Hepatocyte (in vitro differentiated cells): Measurements from ENCODE around the gene SDC3. TPM values are rescaled to one million over a fixed set of nuclear protein-coding genes. Genes with fewer than 3 reads are reported as not detected.
"Not testable (repeated sequence)": the region's sequence is repeated elsewhere in the genome, so short reads cannot be mapped to it uniquely, and the experiment has no call there.

Experiments
- DNase-seq: peaks from one replicate; pipeline ENCODE4 v3.0.0-alpha.2; 2016; ENCODE audit warnings: low spot score
- H2AFZ ChIP-seq: fragments of 200-600 bp; sonication (generic); 2 replicates; pipeline ENCODE4 v1.6.0; 2016; ENCODE audit warnings: antibody characterized with exemption, mild to moderate bottlenecking
- H3K27ac ChIP-seq: fragments of 200-600 bp; sonication (generic); 2 replicates; pipeline ENCODE4 v1.5.1; 2016; ENCODE audit warnings: mild to moderate bottlenecking
- H3K27me3 ChIP-seq: fragments of 200-600 bp; sonication (generic); 2 replicates; pipeline ENCODE4 v1.6.1; 2016
- H3K36me3 ChIP-seq: fragments of 200-600 bp; sonication (generic); replicated peaks from 2 replicates; pipeline ENCODE4 v1.5.1; 2016; ENCODE audit warnings: low read depth; ENCODE audit not compliant: insufficient read depth
- H3K4me1 ChIP-seq: fragments of 200-600 bp; sonication (generic); 2 replicates; pipeline ENCODE4 v1.5.1; 2016; ENCODE audit warnings: mild to moderate bottlenecking, moderate library complexity; ENCODE audit not compliant: insufficient read depth
- H3K4me2 ChIP-seq: fragments of 200-600 bp; sonication (generic); 2 replicates; pipeline ENCODE4 v1.6.0; 2016
- H3K4me3 ChIP-seq: fragments of 200-600 bp; sonication (generic); 2 replicates; pipeline ENCODE4 v1.5.1; 2016; ENCODE audit warnings: mild to moderate bottlenecking
- H3K79me2 ChIP-seq: fragments of 200-600 bp; sonication (generic); 2 replicates; pipeline ENCODE4 v1.6.0; 2017; ENCODE audit warnings: mild to moderate bottlenecking
- H3K9me2 ChIP-seq: fragments of 200-600 bp; sonication (generic); replicated peaks from 2 replicates; pipeline ENCODE4 v1.6.0; 2017; ENCODE audit warnings: mild to moderate bottlenecking; ENCODE audit not compliant: insufficient read depth
- H3K9me3 ChIP-seq: fragments of 200-600 bp; sonication (generic); 2 replicates; pipeline ENCODE4 v1.5.1; 2016; ENCODE audit warnings: low read depth, mild to moderate bottlenecking
- H4K20me1 ChIP-seq: fragments of 200-600 bp; sonication (generic); 2 replicates; pipeline ENCODE4 v1.6.0; 2016; ENCODE audit warnings: mild to moderate bottlenecking; ENCODE audit not compliant: insufficient read depth, poor library complexity, severe bottlenecking
- CTCF ChIP-seq: fragments of 200-600 bp; sonication (generic); IDR thresholded peaks from 2 replicates; pipeline ENCODE4 v1.5.1; 2016; ENCODE audit warnings: antibody characterized with exemption, mild to moderate bottlenecking; ENCODE audit not compliant: poor library complexity
- EZH2 ChIP-seq: fragments of 200-600 bp; sonication (generic); IDR thresholded peaks from 2 replicates; pipeline ENCODE4 v1.6.1; 2016; ENCODE audit warnings: antibody characterized with exemption, mild to moderate bottlenecking, borderline replicate concordance
- EZH2phosphoT487 ChIP-seq: fragments of 200-600 bp; sonication (generic); IDR thresholded peaks from one replicate; pipeline ENCODE4 v1.6.1; 2018; ENCODE audit warnings: antibody characterized with exemption, mild to moderate bottlenecking, low read depth, moderate library complexity; ENCODE audit not compliant: unreplicated experiment, severe bottlenecking
- WGBS: methylation state at CpG from one replicate; pipeline ENCODE4 v1.1.6; 2016; ENCODE audit warnings: low lambda C conversion rate; ENCODE audit errors: missing lambda C conversion rate; 5-methylcytosine and 5-hydroxymethylcytosine counted together
- polyA plus RNA-seq: library from polyadenylated mRNA; unstranded; fragments of >200 nt; fragmentation: Nextera tagmentation; extraction: Ambion mirVana; gene quantifications from 2 replicates; pipeline ENCODE4 v1.2.1, GENCODE V29; 2016
- total RNA-seq: library from RNA; depleted of rRNA; stranded (reverse); fragments of >200 nt; gene quantifications from 2 replicates; pipeline ENCODE4 v1.2.3, GENCODE V29; 2014

Gene SDC3
- total and polyA plus RNA-seq, 2 experiments from 2014 or later = 33.5 to 60.0 TPM

DNA sequence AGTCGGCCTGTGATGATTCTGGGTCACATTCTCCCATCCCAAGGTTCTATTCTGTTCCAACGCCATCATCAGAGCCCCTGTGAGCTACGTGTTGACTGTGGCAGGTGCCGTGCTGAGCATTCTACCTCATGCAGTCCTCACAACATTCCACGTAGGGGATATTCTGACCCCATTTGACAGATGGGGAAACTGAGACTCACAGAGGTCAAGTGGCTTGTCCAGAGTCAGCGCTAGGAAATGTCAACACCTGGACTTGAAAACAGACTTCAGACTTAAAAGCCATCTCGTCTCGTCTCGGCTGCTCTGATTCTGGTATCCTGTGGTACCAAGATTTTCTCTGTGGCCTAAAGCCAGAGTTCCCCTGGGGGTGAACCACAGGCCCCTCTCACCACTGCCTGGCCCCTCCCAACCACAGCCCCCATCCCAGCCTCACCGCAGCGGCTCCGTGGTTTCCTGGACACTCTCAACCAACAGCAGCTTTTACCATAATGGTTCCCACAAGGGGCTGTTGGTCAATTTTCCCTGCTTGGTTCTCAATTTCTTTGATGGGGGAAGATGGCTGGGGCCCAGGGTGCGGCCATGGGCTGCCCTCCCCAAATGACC is 39.6 kb downstream of the SDC3 start:
- Histone ChIP-seq H3K9me2 (no peaks in the 10 kb centered on the region), H3K36me3 (no peaks in the 10 kb centered on the region), H3K4me2 (no peak overlapping the region), H3K79me2 (no peaks in the 10 kb centered on the region), H3K27me3 (no peaks in the 10 kb centered on the region), H2AFZ (no peak overlapping the region), H3K9me3 (no peaks in the 10 kb centered on the region), H4K20me1 (no peaks in the 10 kb centered on the region), H3K4me3 (no peak overlapping the region), H3K27ac (no peak overlapping the region), H3K4me1 (no peaks in the 10 kb centered on the region)
- TF ChIP-seq CTCF (no peak), EZH2 (no peak), EZH2phosphoT487 (no peak)
- DNase-seq = no peak
- 87% methylated on average over 12 of the region's 13 CpGs for WGBS

DNA sequence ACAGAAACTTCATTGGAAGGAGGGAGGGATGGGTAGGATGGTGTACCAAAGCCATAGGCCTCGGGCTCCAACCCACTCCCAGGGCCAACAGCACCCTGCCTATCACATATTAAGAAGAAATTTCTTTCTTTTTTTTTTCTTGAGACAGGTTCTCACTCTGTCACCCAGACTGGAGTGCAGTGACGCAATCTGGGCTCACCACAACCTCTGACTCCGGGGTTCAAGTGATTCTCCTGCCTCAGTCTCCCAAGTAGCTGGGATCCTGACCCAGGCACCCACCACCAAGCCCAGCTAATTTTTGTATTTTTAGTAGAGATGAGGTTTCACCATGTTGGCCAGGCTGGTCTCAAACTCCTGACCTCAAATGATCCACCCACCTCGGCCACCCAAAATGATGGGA is 40.5 kb downstream of the SDC3 start:
- not testable (repeated sequence) for H3K4me2 ChIP-seq

GRCh38 chr1:30867537-30867936 is 41.0 kb downstream of the SDC3 start:
- H3K79me2 ChIP-seq = no peaks in the 10 kb centered on the region
- no peak for DNase-seq

More for the DNA sequence above, 40.5 kb downstream of the SDC3 start:
- WGBS = 95% methylated on average over 4 of the region's 4 CpGs
- DNase-seq, H3K36me3 ChIP-seq, H3K9me2 ChIP-seq, H3K27me3 ChIP-seq, H4K20me1 ChIP-seq, H3K9me3 ChIP-seq, H3K4me3 ChIP-seq, H2AFZ ChIP-seq, H3K4me1 ChIP-seq, H3K27ac ChIP-seq, H3K79me2 ChIP-seq: not testable (repeated sequence)

GRCh38 chr1:30866594-30866993 is 42.0 kb downstream of the SDC3 start:
- no peaks in the 10 kb centered on the region for H3K27me3 ChIP-seq
- no peaks in the 10 kb centered on the region for H3K36me3 ChIP-seq
- no peaks in the 10 kb centered on the region for H4K20me1 ChIP-seq
- no peak overlapping the region for H2AFZ ChIP-seq
- WGBS = 43% methylated on average over 3 of the region's 3 CpGs
- H3K4me3 ChIP-seq = no peak overlapping the region
- no peaks in the 10 kb centered on the region for H3K9me3 ChIP-seq
- DNase-seq = no peak
- TF ChIP-seq CTCF = no peak
- no peak for TF ChIP-seq EZH2
- no peak for TF ChIP-seq EZH2phosphoT487
- no peak overlapping the region for H3K4me2 ChIP-seq
- no peaks in the 10 kb centered on the region for H3K9me2 ChIP-seq
- H3K79me2 ChIP-seq = no peaks in the 10 kb centered on the region
- no peaks in the 10 kb centered on the region for H3K4me1 ChIP-seq
- no peak overlapping the region for H3K27ac ChIP-seq

More at GRCh38 chr1:30867537-30867936, 41.0 kb downstream of the SDC3 start:
- WGBS = 96% methylated on average over 4 of the region's 4 CpGs
- H2AFZ ChIP-seq = no peak overlapping the region
- H3K9me2 ChIP-seq = no peaks in the 10 kb centered on the region
- H3K4me1 ChIP-seq = no peaks in the 10 kb centered on the region
- no peak for TF ChIP-seq CTCF
- TF ChIP-seq EZH2phosphoT487 = no peak
- no peak for TF ChIP-seq EZH2
- H3K4me2 ChIP-seq = no peak overlapping the region
- H3K27me3 ChIP-seq = no peaks in the 10 kb centered on the region
- no peaks in the 10 kb centered on the region for H3K9me3 ChIP-seq
- H3K36me3 ChIP-seq = no peaks in the 10 kb centered on the region
- no peaks in the 10 kb centered on the region for H4K20me1 ChIP-seq
- no peak overlapping the region for H3K27ac ChIP-seq
- no peak overlapping the region for H3K4me3 ChIP-seq
